Measurements from ENCODE around the gene PCNX2.

Gene PCNX2

DNA sequence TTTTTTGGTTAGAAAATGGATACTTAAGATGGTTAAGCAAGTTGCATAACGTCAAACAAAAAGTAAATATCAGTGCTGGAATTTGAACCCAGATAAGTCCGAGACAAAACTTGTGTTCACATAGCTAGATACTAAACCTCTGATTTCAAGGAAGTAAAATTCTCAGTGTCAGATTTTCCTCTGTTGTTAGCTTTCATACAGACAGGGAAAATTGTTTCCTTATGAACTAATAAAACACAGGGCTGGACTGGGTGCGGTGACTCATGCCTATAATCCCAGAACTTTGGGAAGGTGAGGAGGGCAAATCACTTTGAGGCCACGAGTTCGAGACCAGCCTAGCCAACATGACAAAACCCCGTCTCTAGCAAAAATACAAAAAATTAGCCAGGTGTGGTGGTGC is 51.3 kb downstream of the PCNX2 start:
- TF ChIP-seq, protein P1, sequence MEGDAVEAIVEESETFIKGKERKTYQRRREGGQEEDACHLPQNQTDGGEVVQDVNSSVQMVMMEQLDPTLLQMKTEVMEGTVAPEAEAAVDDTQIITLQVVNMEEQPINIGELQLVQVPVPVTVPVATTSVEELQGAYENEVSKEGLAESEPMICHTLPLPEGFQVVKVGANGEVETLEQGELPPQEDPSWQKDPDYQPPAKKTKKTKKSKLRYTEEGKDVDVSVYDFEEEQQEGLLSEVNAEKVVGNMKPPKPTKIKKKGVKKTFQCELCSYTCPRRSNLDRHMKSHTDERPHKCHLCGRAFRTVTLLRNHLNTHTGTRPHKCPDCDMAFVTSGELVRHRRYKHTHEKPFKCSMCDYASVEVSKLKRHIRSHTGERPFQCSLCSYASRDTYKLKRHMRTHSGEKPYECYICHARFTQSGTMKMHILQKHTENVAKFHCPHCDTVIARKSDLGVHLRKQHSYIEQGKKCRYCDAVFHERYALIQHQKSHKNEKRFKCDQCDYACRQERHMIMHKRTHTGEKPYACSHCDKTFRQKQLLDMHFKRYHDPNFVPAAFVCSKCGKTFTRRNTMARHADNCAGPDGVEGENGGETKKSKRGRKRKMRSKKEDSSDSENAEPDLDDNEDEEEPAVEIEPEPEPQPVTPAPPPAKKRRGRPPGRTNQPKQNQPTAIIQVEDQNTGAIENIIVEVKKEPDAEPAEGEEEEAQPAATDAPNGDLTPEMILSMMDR (IDR thresholded peaks at IDR 0.05), result no peak

- TF ChIP-seq, protein P1 (IDR thresholded peaks at IDR 0.05), result no peak
Measured at GRCh38 chr1:233242827-233243483, 52.6 kb downstream of the PCNX2 start.

- TF ChIP-seq, protein P1 (IDR thresholded peaks at IDR 0.05), result no peak
Measured at GRCh38 chr1:233241759-233242158, 53.8 kb downstream of the PCNX2 start.

- TF ChIP-seq, protein P1 (IDR thresholded peaks at IDR 0.05), result peak; percentile 98
Measured at GRCh38 chr1:233240829-233241682, 54.5 kb downstream of the PCNX2 start.

DNA sequence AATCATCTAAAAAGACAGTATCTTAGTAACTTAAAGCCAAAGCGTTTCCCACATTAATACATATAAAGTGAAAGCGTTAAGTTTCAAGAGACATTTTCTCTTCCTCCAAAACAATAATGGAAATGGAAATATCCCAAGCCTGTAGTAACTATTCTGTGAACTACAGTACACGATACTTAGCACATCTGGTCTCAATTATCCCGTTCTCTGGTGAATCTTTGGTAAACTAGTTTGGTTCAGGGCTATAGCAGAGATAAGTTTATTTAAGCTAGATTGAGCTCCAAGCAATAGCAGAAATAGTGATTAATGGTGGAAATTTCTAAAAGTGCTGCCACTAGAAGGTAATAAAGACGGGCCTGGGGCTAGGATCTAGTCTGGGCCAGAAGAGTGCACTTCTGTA is 55.2 kb downstream of the PCNX2 start:
- TF ChIP-seq, protein P1 (IDR thresholded peaks at IDR 0.05), result no peak

GRCh38 chr1:233238884-233239431 is 56.6 kb downstream of the PCNX2 start:
- TF ChIP-seq, protein P1 (IDR thresholded peaks at IDR 0.05), result peak; percentile 37; the same call in 1 of the 2 replicates

DNA sequence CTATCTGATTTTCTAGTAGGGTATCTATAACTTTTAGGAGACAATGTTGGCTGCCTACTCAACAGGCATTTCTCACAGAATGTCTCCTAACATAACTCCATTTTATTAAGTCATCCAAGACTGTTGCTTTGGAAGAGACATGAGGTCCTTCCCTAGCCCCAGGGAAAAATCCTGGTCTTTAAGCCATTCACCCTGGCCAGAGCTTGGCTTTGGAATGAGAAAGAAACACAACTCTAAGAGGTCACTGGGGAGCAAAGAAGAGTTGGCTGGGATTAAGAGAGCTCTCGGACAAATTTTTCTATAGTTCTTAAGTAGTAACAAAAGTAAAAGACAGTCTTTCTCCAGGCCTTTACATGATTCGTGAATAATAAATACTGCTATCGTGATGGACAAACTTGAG is 57.9 kb downstream of the PCNX2 start:
- TF ChIP-seq, protein P1 (IDR thresholded peaks at IDR 0.05), result no peak
